K562 (cell line): ENCODE results near the gene CEP162. TPM values are rescaled to one million over a fixed set of nuclear protein-coding genes. Genes with fewer than 3 reads are reported as not detected.

Source experiments
- ATAC-seq: fragments of 200-7000 bp; cut with Tn5 transposase; 3 replicates; pipeline ENCODE4 v1.9.1; 2020; ENCODE audit warnings: moderate library complexity
- BruUV-seq: library from RNA; stranded (reverse); fragments of 400-500 nt; replicated peaks from 2 replicates; lab custom pipeline; 2021; lab: Mats Ljungman, UMichigan
- CTCF ChIA-PET: fragments of 300-600 bp; formaldehyde crosslinking; extraction: SDS; loops from one replicate; lab custom pipeline; 2021; ENCODE audit warnings: low intra/inter-chr PET ratio; lab: Yijun Ruan, JAX
- POLR2A ChIA-PET: fragments of 300-600, 350-650 bp; sonication (Branson Sonifier 250); formaldehyde crosslinking; extraction: SDS; loops from one replicate; lab custom pipeline; 2021; ENCODE audit warnings: antibody characterized with exemption, inconsistent platforms; lab: Yijun Ruan, JAX
- DNase-seq, 4 experiments: peaks; one replicate each; pipeline versions ENCODE4 v3.0.0 to v3.0.0-alpha.2; 2011 to 2018; ENCODE audit warnings: low spot score in 3 of 4, mixed read lengths in 3 of 4; ENCODE audit errors: extremely low read depth in 1 of 4
- FAIRE-seq: peaks from 2 replicates; lab custom pipeline; 2011; peaks lifted over from hg19 to GRCh38; lab: Jason Lieb, UNC
- H2AFZ ChIP-seq: 2 replicates; pipeline ENCODE4 v1.6.0; 2011; ENCODE audit warnings: low read depth, low read length, control low read depth, inconsistent platforms
- H3K27ac ChIP-seq: fragments of 200-600 bp; 3 replicates; pipeline ENCODE4 v1.8.0; 2011; ENCODE audit warnings: low read depth, mild to moderate bottlenecking, control low read depth, inconsistent platforms, low read length, moderate library complexity, mixed read lengths; ENCODE audit errors: extremely low read depth
- H3K27me3 ChIP-seq, 2 experiments: fragments of 300-600 bp in 1 of 2; 2 replicates in 1 of 2; 3 replicates in 1 of 2; pipeline versions ENCODE4 v1.6.0 to v1.8.0; 2011; ENCODE audit warnings: inconsistent platforms in 2 of 2, low read length in 2 of 2, mild to moderate bottlenecking in 1 of 2, mixed read lengths in 1 of 2, moderate library complexity in 1 of 2; ENCODE audit not compliant: control insufficient read depth in 2 of 2, insufficient read depth in 2 of 2
- H3K36me3 ChIP-seq: fragments of 300-600 bp; 3 replicates; pipeline ENCODE4 v1.8.0; 2011; ENCODE audit warnings: mild to moderate bottlenecking, low read length, inconsistent platforms; ENCODE audit not compliant: control insufficient read depth, insufficient read depth
- H3K4me1 ChIP-seq, 2 experiments: fragments of 200-600 bp in 1 of 2; replicated peaks in 1 of 2; 2 replicates in 1 of 2; 3 replicates in 1 of 2; pipeline versions ENCODE4 v1.5.1 to v1.8.0; 2011; ENCODE audit warnings: inconsistent platforms in 2 of 2, low read length in 2 of 2, mild to moderate bottlenecking in 1 of 2, mixed read lengths in 1 of 2, moderate library complexity in 1 of 2; ENCODE audit not compliant: control insufficient read depth in 2 of 2, insufficient read depth in 2 of 2
- H3K4me2 ChIP-seq: 2 replicates; pipeline ENCODE4 v1.6.1; 2011; ENCODE audit warnings: low read length, control low read depth, inconsistent platforms, mixed read lengths; ENCODE audit not compliant: insufficient read depth
- H3K4me3 ChIP-seq: fragments of 200-600 bp; sonication (generic), shearing (Covaris generic); 2 replicates; pipeline ENCODE4 v1.5.1; 2016; ENCODE audit warnings: control low read depth, inconsistent platforms
- H3K79me2 ChIP-seq: fragments of 200-600 bp; 3 replicates; pipeline ENCODE4 v1.8.0; 2011; ENCODE audit warnings: low read length, inconsistent platforms; ENCODE audit not compliant: control insufficient read depth, insufficient read depth
- H3K9ac ChIP-seq, 2 experiments: 2 replicates each; pipeline versions ENCODE4 v1.6.0 to v1.6.1; 2011; ENCODE audit warnings: low read depth in 2 of 2, low read length in 2 of 2, control low read depth in 1 of 2, inconsistent platforms in 1 of 2, mild to moderate bottlenecking in 1 of 2, mixed read lengths in 1 of 2; ENCODE audit not compliant: insufficient read depth in 1 of 2
- H3K9me1 ChIP-seq: one replicate; pipeline ENCODE4 v1.6.0; 2011; ENCODE audit warnings: inconsistent platforms, mild to moderate bottlenecking, low read length, moderate library complexity; ENCODE audit not compliant: control insufficient read depth, insufficient read depth
- H3K9me3 ChIP-seq: replicated peaks from 2 replicates; pipeline ENCODE4 v1.5.1; 2011; ENCODE audit warnings: low read depth, low read length, inconsistent platforms; ENCODE audit not compliant: control insufficient read depth, insufficient read depth
- H4K20me1 ChIP-seq: replicated peaks from 2 replicates; pipeline ENCODE4 v1.6.1; 2011; ENCODE audit warnings: low read length, inconsistent platforms, mixed read lengths; ENCODE audit not compliant: control insufficient read depth, insufficient read depth
- ADNP ChIP-seq: fragments of 200-800 bp; sonication (Bioruptor generic); IDR thresholded peaks from 2 replicates; pipeline ENCODE4 v1.6.1; 2016; ENCODE audit warnings: missing genetic modification characterization, missing compliant biosample characterization
- ATF6 ChIP-seq: sonication (generic); formaldehyde crosslinking; IDR thresholded peaks from 2 replicates; pipeline ENCODE4 v1.4.0; 2020; ENCODE audit warnings: mild to moderate bottlenecking, missing genetic modification reagents
- CAMTA2 ChIP-seq: fragments of 250-450 bp; sonication (Bioruptor Pico); conservative IDR thresholded peaks from 2 replicates; pipeline ENCODE4 v1.5.1; 2022
- CBFA2T2 ChIP-seq: fragments of 450-650 bp; conservative IDR thresholded peaks from 2 replicates; pipeline ENCODE4 v1.6.1; 2017; ENCODE audit warnings: mild to moderate bottlenecking
- CBX5 ChIP-seq: IDR thresholded peaks from 2 replicates; pipeline ENCODE4 v1.6.1; 2014; ENCODE audit warnings: low read depth, borderline replicate concordance
- DMBX1 ChIP-seq: fragments of 250-450 bp; sonication (Bioruptor Pico); IDR thresholded peaks from 2 replicates; pipeline ENCODE4 v1.8.0; 2022; ENCODE audit warnings: inconsistent platforms, mild to moderate bottlenecking, moderate library complexity, borderline replicate concordance
- DPF2 ChIP-seq: fragments of 450-650 bp; IDR thresholded peaks from 2 replicates; pipeline ENCODE4 v1.6.1; 2016
- IRF2 ChIP-seq: sonication (generic); formaldehyde crosslinking; IDR thresholded peaks from 2 replicates; pipeline ENCODE4 v1.8.1; 2022; ENCODE audit warnings: mild to moderate bottlenecking, missing genetic modification reagents
- KDM1A ChIP-seq, 2 experiments: fragments of 450-650 bp; IDR thresholded peaks; 2 replicates each; pipeline ENCODE4 v1.6.1; 2016; ENCODE audit warnings: mild to moderate bottlenecking in 2 of 2
- MEIS2 ChIP-seq: fragments of 450-650 bp; IDR thresholded peaks from 2 replicates; pipeline ENCODE4 v1.6.1; 2014; ENCODE audit warnings: mild to moderate bottlenecking; ENCODE audit not compliant: partially characterized antibody
- MXI1 ChIP-seq: IDR thresholded peaks from 2 replicates; pipeline ENCODE4 v1.6.1; 2011; ENCODE audit warnings: low read depth, mild to moderate bottlenecking, improper control_type of control experiment, low read length
- RFX5 ChIP-seq: IDR thresholded peaks from 2 replicates; pipeline ENCODE4 v1.6.1; 2011; ENCODE audit warnings: low read depth, mild to moderate bottlenecking, improper control_type of control experiment, low read length
- ZBTB2 ChIP-seq: fragments of 450-650 bp; IDR thresholded peaks from 2 replicates; pipeline ENCODE4 v1.6.1; 2016; ENCODE audit warnings: antibody characterized with exemption
- ZFX ChIP-seq: sonication (generic); formaldehyde crosslinking; IDR thresholded peaks from 2 replicates; pipeline ENCODE4 v1.8.0; 2022; ENCODE audit warnings: mild to moderate bottlenecking, missing genetic modification reagents, moderate library complexity
- ZSCAN29 ChIP-seq: fragments of 450-650 bp; IDR thresholded peaks from 2 replicates; pipeline ENCODE4 v1.6.1; 2017
- WGBS: fragments of 100-300 bp; shearing (Covaris generic); methylation state at CpG from one replicate; pipeline ENCODE4 v1.1.6; 2016; ENCODE audit warnings: low coverage, mixed read lengths; ENCODE audit not compliant: insufficient coverage; ENCODE audit errors: missing lambda C conversion rate; 5-methylcytosine and 5-hydroxymethylcytosine counted together
- in situ Hi-C: fragments of 300-500 bp; cut with MboI; formaldehyde crosslinking; loops from 4 replicates; pipeline ENCODE4 v1.15.0; 2018; ENCODE audit warnings: inconsistent platforms, mixed read lengths
- intact Hi-C: fragments of 100-400 bp; cut with micrococcal nuclease; formaldehyde crosslinking; loops from 2 replicates; pipeline ENCODE4 v1.14.2; 2022
- polyA plus RNA-seq, 8 experiments: library from polyadenylated mRNA; depleted of rRNA in 4 of 8; stranded (reverse) in 5 of 8; unstranded in 3 of 8; fragments of >200 nt; fragmentation: Nextera tagmentation in 2 of 8; fragmentation: Illumina TruSeq in 1 of 8; extraction: Ambion mirVana in 2 of 8; extraction: Trizol in 1 of 8; gene quantifications; 2 replicates each; pipeline versions ENCODE4 v1.2.1 to v1.2.3, GENCODE V29; 2011 to 2014; ENCODE audit warnings: inconsistent platforms in 1 of 8, missing spikeins in 1 of 8
- total RNA-seq, 7 experiments: library from RNA; depleted of rRNA in 6 of 7; stranded (reverse); fragments of >200 nt in 6 of 7; fragmentation: Illumina TruSeq in 2 of 7; extraction: Trizol in 2 of 7; gene quantifications; 2 replicates each; pipeline versions ENCODE4 v1.2.1 to v1.2.3, GENCODE V29; 2011 to 2021; ENCODE audit warnings: low replicate concordance in 1 of 7

CEP162 gene
- total and polyA plus RNA-seq, 9 of the 15 experiments (the other 6 are each of a cell fraction or from before 2014, with no cell fraction given) = 3.9 to 8.6 (median 6.7) TPM

- H3K27ac ChIP-seq = no peak overlapping the region
- H3K9ac ChIP-seq = no peak overlapping the region
- ATAC-seq (no peak), DNase-seq (no peak), FAIRE-seq (no peak)
- no peaks in the 10 kb centered on the region for H3K36me3 ChIP-seq
- no peak overlapping the region for H3K4me3 ChIP-seq
- peaks cover 0 to 18% of the 10 kb centered on the region in 2 experiments; a peak in 4 of 5 replicates for H3K4me1 ChIP-seq
- H3K9me3 ChIP-seq = no peaks in the 10 kb centered on the region
- POLR2A ChIA-PET = interaction anchor here (1.0 kb wide), 1 partner anchor 14 kb away, joined by 3 read pairs; no protein-coding TSS in a partner anchor
- intact Hi-C loops = no loop called here
- no peaks in the 10 kb centered on the region for H3K79me2 ChIP-seq
- H3K9me1 ChIP-seq = no peaks in the 10 kb centered on the region
- CTCF ChIA-PET = no interaction called here
- in situ Hi-C loops = no loop called here
- no peak overlapping the region for H3K4me2 ChIP-seq
- 0 out of 2 replicates have a peak, but pooled peaks have one; percentile 16 for TF ChIP-seq DPF2
- no peak for TF ChIP-seq ZSCAN29
- no peak for TF ChIP-seq RFX5
- TF ChIP-seq CBX5 = no peak
- no peaks in the 10 kb centered on the region for H4K20me1 ChIP-seq
- H2AFZ ChIP-seq = peak overlapping the region; percentile 42
- BruUV-seq = no TSS peak
- 60% methylated on average over 11 of the region's 11 CpGs for WGBS
- H3K27me3 ChIP-seq = no peaks in the 10 kb centered on the region
Measured at GRCh38 chr6:84082689-84083265, 144.7 kb downstream of the CEP162 start.

- no peaks in the 10 kb centered on the region for H3K27me3 ChIP-seq
- no peaks in the 10 kb centered on the region for H3K36me3 ChIP-seq
- DNase-seq = peak in 1 of 4 experiments; percentile 41
- ATAC-seq = peak; percentile 14; the same call in 1 of the 3 replicates
- no peak overlapping the region for H3K9ac ChIP-seq
- no peak overlapping the region for H2AFZ ChIP-seq
- no TSS peak for BruUV-seq
- in situ Hi-C loops = no loop called here
- H3K4me1 ChIP-seq = peaks cover 0 to 5% of the 10 kb centered on the region in 2 experiments; a peak in 2 of 5 replicates
- H3K9me1 ChIP-seq = no peaks in the 10 kb centered on the region
- no peaks in the 10 kb centered on the region for H4K20me1 ChIP-seq
- no peak overlapping the region for H3K4me3 ChIP-seq
- H3K79me2 ChIP-seq = no peaks in the 10 kb centered on the region
- no peaks in the 10 kb centered on the region for H3K9me3 ChIP-seq
- ChIA-PET POLR2A (no interaction called here), CTCF (no interaction called here)
- no peak overlapping the region for H3K4me2 ChIP-seq
- 47% methylated on average over 2 of the region's 2 CpGs for WGBS
- H3K27ac ChIP-seq = no peak overlapping the region
- intact Hi-C loops = no loop called here
- peak; percentile 29 for FAIRE-seq
- no peak for TF ChIP-seq IRF2
- TF ChIP-seq MEIS2 = peak; percentile 53
- TF ChIP-seq ATF6 = no peak
- TF ChIP-seq ADNP = no peak
- TF ChIP-seq CAMTA2 (CRISPR knock-in tag) = no peak
- no peak for TF ChIP-seq ZFX (CRISPR knock-in tag)
- TF ChIP-seq ZBTB2 = no peak
- TF ChIP-seq MXI1 = no peak
- TF ChIP-seq DMBX1 (CRISPR knock-in tag) = peak; percentile 52; the same call in 1 of the 2 replicates
- TF ChIP-seq KDM1A (IDR thresholded peaks at IDR 0.05) = no peak
- 0 out of 2 replicates have a peak, but pooled peaks have one; percentile 28 for TF ChIP-seq CBFA2T2
Measured at GRCh38 chr6:84081222-84081621, 146.2 kb downstream of the CEP162 start.
